Measurements from ENCODE around the gene TUBD1. TPM values are rescaled to one million over a fixed set of nuclear protein-coding genes. Genes with fewer than 3 reads are reported as not detected.

TUBD1 gene
- polyA plus RNA-seq, 1 experiment: 5.1 TPM

- ChIA-PET CTCF (no interaction called here), POLR2A (interaction anchor here (0.6 to 1.4 kb wide), 3 partner anchors 23 to 625 kb away, joined by 3 to 5 read pairs (median 4); no protein-coding TSS in a partner anchor)
- TF ChIP-seq, protein P1, sequence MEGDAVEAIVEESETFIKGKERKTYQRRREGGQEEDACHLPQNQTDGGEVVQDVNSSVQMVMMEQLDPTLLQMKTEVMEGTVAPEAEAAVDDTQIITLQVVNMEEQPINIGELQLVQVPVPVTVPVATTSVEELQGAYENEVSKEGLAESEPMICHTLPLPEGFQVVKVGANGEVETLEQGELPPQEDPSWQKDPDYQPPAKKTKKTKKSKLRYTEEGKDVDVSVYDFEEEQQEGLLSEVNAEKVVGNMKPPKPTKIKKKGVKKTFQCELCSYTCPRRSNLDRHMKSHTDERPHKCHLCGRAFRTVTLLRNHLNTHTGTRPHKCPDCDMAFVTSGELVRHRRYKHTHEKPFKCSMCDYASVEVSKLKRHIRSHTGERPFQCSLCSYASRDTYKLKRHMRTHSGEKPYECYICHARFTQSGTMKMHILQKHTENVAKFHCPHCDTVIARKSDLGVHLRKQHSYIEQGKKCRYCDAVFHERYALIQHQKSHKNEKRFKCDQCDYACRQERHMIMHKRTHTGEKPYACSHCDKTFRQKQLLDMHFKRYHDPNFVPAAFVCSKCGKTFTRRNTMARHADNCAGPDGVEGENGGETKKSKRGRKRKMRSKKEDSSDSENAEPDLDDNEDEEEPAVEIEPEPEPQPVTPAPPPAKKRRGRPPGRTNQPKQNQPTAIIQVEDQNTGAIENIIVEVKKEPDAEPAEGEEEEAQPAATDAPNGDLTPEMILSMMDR (IDR thresholded peaks at IDR 0.05; ENCODE audit: low read depth, low read length): no peak
- H3K27me3 ChIP-seq (ENCODE audit: control insufficient read depth, insufficient read depth, low read length): no peaks in the 10 kb centered on the region
- H3K27ac ChIP-seq (ENCODE audit: low read depth, low read length): no peak overlapping the region
- DNase-seq (ENCODE audit: low read depth, low spot score): no peak
- H3K9me3 ChIP-seq (ENCODE audit: control insufficient read depth, insufficient read depth, low read length): no peaks in the 10 kb centered on the region
- no peak overlapping the region for H3K4me3 ChIP-seq (ENCODE audit: low read depth, low read length)
Measured at GRCh38 chr17:59814685-59815084, 78.1 kb downstream of the TUBD1 start.

- DNase-seq (ENCODE audit: low read depth, low spot score): no peak
- no peaks in the 10 kb centered on the region for H3K9me3 ChIP-seq (ENCODE audit: control insufficient read depth, insufficient read depth, low read length)
- H3K27me3 ChIP-seq (ENCODE audit: control insufficient read depth, insufficient read depth, low read length): no peaks in the 10 kb centered on the region
- H3K4me3 ChIP-seq (ENCODE audit: low read depth, low read length): no peak overlapping the region
- POLR2A ChIA-PET: interaction anchor here (0.6 to 1.4 kb wide), 3 partner anchors 23 to 625 kb away, joined by 3 to 5 read pairs (median 4); no protein-coding TSS in a partner anchor
- CTCF ChIA-PET: no interaction called here
- no peak overlapping the region for H3K27ac ChIP-seq (ENCODE audit: low read depth, low read length)
- TF ChIP-seq, protein P1 (IDR thresholded peaks at IDR 0.05; ENCODE audit: low read depth, low read length): no peak
Measured at GRCh38 chr17:59814276-59814675, 78.5 kb downstream of the TUBD1 start.

GRCh38 chr17:59812139-59812538 is 80.6 kb downstream of the TUBD1 start:
- H3K9me3 ChIP-seq (ENCODE audit: control insufficient read depth, insufficient read depth, low read length): no peaks in the 10 kb centered on the region
- H3K4me3 ChIP-seq (ENCODE audit: low read depth, low read length): no peak overlapping the region
- H3K27me3 ChIP-seq (ENCODE audit: control insufficient read depth, insufficient read depth, low read length): no peaks in the 10 kb centered on the region
- TF ChIP-seq, protein P1 (IDR thresholded peaks at IDR 0.05; ENCODE audit: low read depth, low read length): no peak
- POLR2A ChIA-PET: no interaction called here
- H3K27ac ChIP-seq (ENCODE audit: low read depth, low read length): no peak overlapping the region
- CTCF ChIA-PET: interaction anchor here (0.9 kb wide), 1 partner anchor 16 kb away, joined by 3 read pairs; no protein-coding TSS in a partner anchor
- DNase-seq (ENCODE audit: low read depth, low spot score): no peak

DNA sequence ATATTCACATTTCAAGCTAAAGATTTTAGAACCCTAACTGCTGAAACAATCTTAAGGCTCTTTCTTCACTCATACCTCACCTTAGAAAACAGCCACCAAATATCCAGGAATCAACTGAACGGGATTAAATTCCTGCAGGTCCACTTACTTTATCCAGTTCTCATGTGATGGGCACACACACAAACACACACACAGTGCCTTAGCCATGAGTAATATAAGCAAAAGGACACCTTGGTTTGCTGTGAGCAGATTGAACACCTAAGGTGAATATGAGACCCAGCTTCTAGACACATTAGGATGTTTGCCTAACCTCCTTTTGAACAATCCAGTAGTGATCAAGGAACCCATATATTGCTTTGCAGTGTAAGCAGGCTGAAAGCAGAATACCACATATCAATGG is 81.5 kb downstream of the TUBD1 start:
- Histone ChIP-seq H3K9me3 (ENCODE audit: control insufficient read depth, insufficient read depth, low read length) (no peaks in the 10 kb centered on the region), H3K4me3 (ENCODE audit: low read depth, low read length) (no peak overlapping the region), H3K27me3 (ENCODE audit: control insufficient read depth, insufficient read depth, low read length) (no peaks in the 10 kb centered on the region), H3K27ac (ENCODE audit: low read depth, low read length) (no peak overlapping the region)
- DNase-seq (ENCODE audit: low read depth, low spot score): no peak
- TF ChIP-seq, protein P1 (IDR thresholded peaks at IDR 0.05; ENCODE audit: low read depth, low read length): no peak
- ChIA-PET CTCF (interaction anchor here (0.9 kb wide), 1 partner anchor 17 kb away, joined by 3 read pairs; no protein-coding TSS in a partner anchor), POLR2A (no interaction called here)

- H3K9me3 ChIP-seq (ENCODE audit: control insufficient read depth, insufficient read depth, low read length): no peaks in the 10 kb centered on the region
- no peaks in the 10 kb centered on the region for H3K27me3 ChIP-seq (ENCODE audit: control insufficient read depth, insufficient read depth, low read length)
- H3K27ac ChIP-seq (ENCODE audit: low read depth, low read length): no peak overlapping the region
- no peak overlapping the region for H3K4me3 ChIP-seq (ENCODE audit: low read depth, low read length)
- POLR2A ChIA-PET: no interaction called here
- CTCF ChIA-PET: no interaction called here
- DNase-seq (ENCODE audit: low read depth, low spot score): no peak
- TF ChIP-seq, protein P1 (IDR thresholded peaks at IDR 0.05; ENCODE audit: low read depth, low read length): no peak
Measured at GRCh38 chr17:59810894-59811153, 81.9 kb downstream of the TUBD1 start.

Small RNAs within 50 kb of the gene (small RNA-seq; reads per million reads assigned to genes)
- gene RNU6-450P (ENCODE audit: insufficient read length, low read depth): not detected
- gene RPS29P21 (ENCODE audit: insufficient read length, low read depth): not detected

Other genes with a start within 250 kb of the TUBD1 start
- gene PTRH2, start 185.5 kb downstream of the TUBD1 start, polyA plus RNA-seq (2011; rRNA removed): 56.0 and 56.1 TPM in 2 replicates
- 174 and 196 TPM in 2 replicates for gene VMP1, start 185.3 kb downstream of the TUBD1 start, polyA plus RNA-seq (2011; rRNA removed)
- gene RPS6KB1, start 178 bp upstream of the TUBD1 start, polyA plus RNA-seq (2011; rRNA removed): 19.1 and 21.9 TPM in 2 replicates
- 16.4 and 20.8 TPM in 2 replicates for gene RNFT1, start 71.8 kb upstream of the TUBD1 start, polyA plus RNA-seq (2011; rRNA removed)
- gene HEATR6, start 186.0 kb upstream of the TUBD1 start, polyA plus RNA-seq (2011; rRNA removed): 23.5 and 23.7 TPM in 2 replicates

Data from AG04450 (cell line).